DOHH2 (cell line): ENCODE results near the gene ABCA3.

ENCODE experiments used
- CTCF ChIP-seq: fragments of 200-600 bp; sonication (generic); IDR thresholded peaks from one replicate; pipeline ENCODE4 v1.5.1; 2014; ENCODE audit warnings: antibody characterized with exemption, mild to moderate bottlenecking, low read depth, low read length; ENCODE audit not compliant: poor library complexity, severe bottlenecking
- EZH2phosphoT487 ChIP-seq: fragments of 200-600 bp; sonication (generic); IDR thresholded peaks from 2 replicates; pipeline ENCODE4 v1.6.1; 2017; ENCODE audit warnings: borderline replicate concordance, mild to moderate bottlenecking, antibody characterized with exemption, low read length, moderate library complexity, mixed read lengths

- TF ChIP-seq CTCF: no peak
- TF ChIP-seq EZH2phosphoT487: no peak
These were observed 16.8 kb upstream of the ABCA3 start for GRCh38 chr16:2357331-2357730.
